HTR-8/SVneo (cell line): ENCODE measurements around the gene KRTAP10-4.
"Not testable (repeated sequence)": the region's sequence is repeated elsewhere in the genome, so short reads cannot be mapped to it uniquely, and the experiment has no call there.

Experiments used
- DNase-seq: peaks from one replicate; pipeline ENCODE4 v3.0.0; 2011; ENCODE audit warnings: low spot score, mixed read lengths; ENCODE audit not compliant: insufficient read length
- FAIRE-seq: peaks from 2 replicates; lab custom pipeline; 2011; peaks lifted over from hg19 to GRCh38; lab: Jason Lieb, UNC

The KRTAP10-4 gene

GRCh38 chr21:44575307-44576024, 1.9 kb downstream of the KRTAP10-4 start:
- no peak for FAIRE-seq
- no peak for DNase-seq

GRCh38 chr21:44576025-44576420, 2.5 kb downstream of the KRTAP10-4 start:
- DNase-seq (no peak), FAIRE-seq (no peak)

DNA sequence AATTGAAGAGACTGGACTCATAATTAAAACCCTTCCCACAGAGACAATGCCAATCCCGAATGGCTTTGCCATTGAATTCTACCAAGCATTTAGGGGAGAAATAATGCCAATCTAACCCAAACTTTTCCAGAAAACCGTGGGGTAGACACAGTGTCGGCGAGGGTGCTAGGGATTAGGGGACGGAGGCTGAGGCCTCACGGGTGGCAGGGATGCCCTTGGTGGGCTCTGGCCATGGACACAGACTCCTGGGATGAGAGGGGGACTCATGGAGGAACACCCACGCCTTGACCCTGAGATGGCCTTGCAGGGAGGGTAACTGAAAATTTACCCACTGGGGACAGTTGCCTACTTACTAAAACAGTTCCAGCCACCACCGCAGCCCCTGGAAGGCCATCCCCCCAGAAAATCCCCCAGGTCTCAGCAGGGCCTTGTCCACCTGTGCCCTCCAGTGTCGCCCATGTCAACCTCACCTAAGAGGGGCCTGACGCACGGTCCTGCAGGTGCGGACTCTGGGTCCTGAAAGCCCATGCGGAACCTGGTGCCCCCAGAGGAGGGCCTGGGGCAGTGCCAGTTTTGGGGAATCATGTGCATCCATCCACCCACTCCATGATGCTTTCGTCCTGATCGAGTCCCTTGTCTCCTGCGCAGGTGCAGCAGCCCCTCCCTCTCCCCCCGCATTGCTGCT, 5.0 kb downstream of the KRTAP10-4 start:
- FAIRE-seq (no peak), DNase-seq (no peak)

DNA sequence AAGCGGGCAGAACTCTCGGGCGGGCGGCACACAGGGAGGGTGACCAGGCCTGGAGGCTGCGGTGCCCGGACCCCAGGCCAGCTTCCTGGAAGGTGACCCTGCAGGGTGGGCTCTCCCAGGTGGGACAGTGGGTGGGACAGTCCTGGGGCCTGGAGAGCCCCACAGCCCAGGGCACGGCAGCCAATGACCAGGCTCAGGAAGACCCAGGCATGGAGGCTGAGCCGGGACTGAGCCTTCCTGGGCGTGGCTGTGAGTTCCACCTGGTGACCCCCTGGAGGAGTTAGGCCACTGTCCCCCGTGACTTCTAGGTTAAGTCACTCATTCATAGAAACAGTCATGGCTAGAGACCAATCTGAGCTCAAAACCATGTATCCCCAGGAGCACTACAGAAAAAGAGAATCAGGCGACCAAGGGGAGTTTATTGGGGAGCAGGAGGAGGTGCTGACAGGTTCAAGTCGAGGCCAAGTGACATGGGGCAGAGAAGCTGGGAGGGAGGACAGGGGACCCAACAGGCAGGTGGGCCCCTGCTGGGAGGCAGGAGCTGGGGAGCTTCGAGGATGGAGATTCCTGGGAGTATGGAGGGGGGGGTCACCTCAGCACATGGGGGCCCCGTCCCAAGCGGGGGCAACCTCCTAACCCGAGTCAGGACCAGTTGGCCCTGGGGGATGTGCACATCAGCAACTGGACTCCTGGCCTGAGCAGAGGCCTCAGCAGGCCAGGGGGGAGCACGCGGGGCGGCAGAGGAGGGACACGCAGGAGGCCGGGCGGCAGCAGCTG, 5.7 kb downstream of the KRTAP10-4 start:
- no peak for DNase-seq
- no peak for FAIRE-seq

GRCh38 chr21:44579833-44580144, 6.3 kb downstream of the KRTAP10-4 start:
- DNase-seq (no peak), FAIRE-seq (no peak)

- not testable (repeated sequence) for FAIRE-seq
Observed at GRCh38 chr21:44580231-44580821, 6.8 kb downstream of the KRTAP10-4 start, which contains the start of gene KRTAP10-5. TSS of gene KRTAP10-5 (minus strand) at chr21:44580604. CDS start at chr21:44580578, 26 bp downstream.

DNA sequence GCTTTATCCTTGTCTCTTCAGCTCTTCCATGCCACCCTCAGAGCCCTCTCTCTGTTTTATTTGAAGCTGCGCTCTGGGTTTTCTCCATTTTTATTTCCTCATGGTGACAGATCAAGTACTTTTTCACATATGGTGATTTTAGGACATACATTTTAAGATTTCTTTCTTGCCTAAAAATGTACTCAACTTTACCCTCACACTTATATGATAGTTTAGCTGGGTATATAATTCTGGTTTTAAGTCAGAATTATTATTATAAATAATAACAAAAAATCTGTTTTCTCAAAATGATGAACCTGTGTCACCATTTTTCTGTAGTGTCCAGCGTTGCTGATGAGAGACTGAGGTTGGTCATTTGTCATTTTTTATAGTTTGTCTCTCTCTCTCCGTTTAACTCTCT, 7.6 kb downstream of the KRTAP10-4 start:
- DNase-seq = no peak
- no peak for FAIRE-seq

More at GRCh38 chr21:44580231-44580821, 6.8 kb downstream of the KRTAP10-4 start, which contains the start of gene KRTAP10-5:
- not testable (repeated sequence) for DNase-seq

DNA sequence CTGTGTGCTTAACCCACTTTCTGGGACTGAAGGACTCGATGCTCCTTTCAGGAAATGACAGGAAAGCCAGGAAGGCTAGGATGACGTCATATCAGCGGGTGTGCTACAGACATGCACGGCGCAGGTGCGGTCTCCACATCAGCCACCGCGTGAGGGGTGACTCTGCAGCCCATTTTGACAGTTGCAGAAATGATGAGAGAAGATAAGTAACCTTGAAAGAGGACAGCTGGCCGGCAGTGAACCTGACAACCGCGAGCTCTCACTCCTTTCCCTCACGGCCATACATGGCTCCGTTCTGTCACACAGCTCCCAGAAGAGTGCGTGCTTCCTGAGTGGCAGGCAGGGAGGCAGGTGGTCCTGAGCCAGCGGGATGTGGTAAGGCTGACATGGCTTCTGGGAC, 8.5 kb downstream of the KRTAP10-4 start:
- no peak for FAIRE-seq
- DNase-seq = no peak

GRCh38 chr21:44583089-44583799, 9.7 kb downstream of the KRTAP10-4 start:
- FAIRE-seq (no peak), DNase-seq (no peak)

DNA sequence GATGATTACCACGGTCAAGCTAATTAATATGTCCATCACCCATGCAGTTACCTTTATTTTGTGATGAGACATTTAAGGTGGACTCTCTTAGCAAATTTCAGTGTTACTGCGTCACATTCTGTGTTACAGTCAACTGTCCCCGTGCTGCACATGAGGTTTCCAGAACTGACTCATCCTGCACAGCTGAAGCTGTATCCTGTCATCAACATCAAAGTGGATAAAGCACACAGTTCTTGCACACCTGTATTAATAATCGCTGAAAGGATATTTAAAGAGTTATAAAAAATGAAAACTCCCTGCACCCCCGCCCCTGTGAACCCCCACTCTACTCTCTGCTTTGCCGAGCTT, 10.2 kb downstream of the KRTAP10-4 start:
- FAIRE-seq (no peak), DNase-seq (no peak)

GRCh38 chr21:44585892-44586291, 12.4 kb downstream of the KRTAP10-4 start:
- DNase-seq (no peak), FAIRE-seq (no peak)

DNA sequence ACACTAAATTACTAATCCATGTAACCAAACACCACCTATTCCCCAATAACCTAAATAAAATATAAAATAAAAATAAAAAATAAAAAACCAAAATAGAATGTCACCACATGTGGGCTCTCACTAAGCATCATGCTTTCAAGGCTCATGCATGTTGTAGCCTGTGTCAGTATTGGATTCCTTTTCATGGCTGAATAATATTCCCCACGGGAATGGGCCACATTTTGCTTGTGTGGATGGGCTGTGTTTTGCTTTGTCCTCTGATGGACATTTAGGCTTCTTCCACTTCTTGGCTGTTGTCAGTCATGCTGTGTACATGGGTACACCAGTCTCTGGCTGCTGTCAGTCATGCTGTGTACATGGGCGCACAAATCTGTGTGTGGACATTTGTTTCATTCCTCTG, 15.6 kb downstream of the KRTAP10-4 start:
- no peak for FAIRE-seq
- DNase-seq = no peak

DNA sequence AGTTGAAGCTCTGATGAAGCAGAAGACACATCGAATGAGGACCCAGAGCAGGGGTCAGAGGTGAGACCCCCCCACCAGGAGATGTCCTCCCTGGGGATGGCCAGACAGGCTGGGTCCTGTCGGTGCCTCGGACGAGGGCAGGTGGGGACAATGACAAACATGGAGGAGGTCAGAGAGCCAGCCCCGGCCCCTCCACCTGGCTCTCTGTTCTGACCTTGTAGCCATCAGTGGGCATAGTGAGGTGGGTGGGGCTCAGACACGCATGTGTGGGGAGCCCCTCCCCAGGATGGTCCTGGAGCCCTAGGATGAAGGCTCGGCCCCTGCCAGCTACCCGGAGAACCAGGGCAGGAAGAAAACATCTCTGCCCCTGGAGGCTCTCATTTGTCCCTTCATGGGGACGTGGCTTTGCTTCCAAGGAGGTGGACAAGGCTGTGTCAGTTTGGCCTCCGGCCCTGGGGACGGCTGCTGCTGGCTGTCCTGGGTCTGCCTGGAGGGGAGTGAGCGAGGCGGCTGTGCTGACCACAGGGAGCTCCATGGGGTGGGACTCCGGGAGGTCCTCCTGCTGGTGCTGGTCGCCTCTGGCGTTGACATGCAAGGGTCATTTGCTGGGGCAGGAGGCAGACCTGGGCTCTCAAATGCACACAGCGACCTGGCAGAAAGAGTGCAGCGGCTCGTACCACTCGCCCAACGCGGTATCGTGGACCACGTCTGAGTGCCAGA, 16.2 kb downstream of the KRTAP10-4 start:
- FAIRE-seq (no peak), DNase-seq (no peak)

- FAIRE-seq = no peak
- no peak for DNase-seq
Observed at GRCh38 chr21:44590311-44590721, 16.8 kb downstream of the KRTAP10-4 start.

DNA sequence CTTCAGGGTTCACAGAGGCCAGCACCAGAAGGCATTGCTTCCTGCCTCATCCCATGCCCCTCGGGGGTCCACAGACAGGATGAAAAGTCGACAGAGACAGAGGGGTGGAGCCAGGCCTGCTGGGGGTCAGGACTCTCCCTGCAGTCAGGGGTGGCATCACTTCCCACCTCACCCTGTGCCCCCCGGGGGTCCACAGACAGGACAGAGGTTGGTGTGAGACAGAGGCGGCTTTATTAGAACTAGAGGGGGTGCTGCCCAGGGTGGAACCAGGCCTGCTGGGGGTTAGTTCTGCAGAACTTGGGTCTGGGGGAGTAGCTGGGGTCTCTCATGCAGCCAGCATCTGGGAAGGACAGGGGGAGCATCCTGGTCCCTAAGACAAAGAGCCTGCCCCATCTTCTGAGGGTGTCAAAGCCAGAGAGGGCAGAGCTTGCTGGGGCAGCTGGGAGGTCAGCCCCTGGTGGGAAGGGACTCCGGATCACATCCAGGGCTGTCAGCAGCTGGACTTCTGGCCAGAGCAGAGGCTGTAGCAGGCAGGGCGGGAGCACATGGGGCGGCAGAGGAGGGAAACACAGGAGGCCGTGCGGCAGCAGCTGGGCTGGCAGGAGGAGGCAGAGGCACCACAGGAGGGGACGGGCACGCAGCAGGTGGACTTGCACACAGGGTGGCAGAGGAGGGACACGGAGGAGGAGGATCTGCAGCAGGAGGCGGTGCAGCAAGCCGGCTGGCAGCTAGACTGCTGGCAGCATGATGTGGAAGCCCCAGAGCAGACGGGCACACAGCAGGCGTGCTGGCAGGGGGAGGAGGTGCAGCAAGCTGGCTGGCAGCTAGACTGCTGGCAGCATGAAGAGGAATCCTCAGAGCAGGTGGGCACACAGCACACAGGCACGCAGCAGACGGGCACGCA, 17.6 kb downstream of the KRTAP10-4 start:
- not testable (repeated sequence) for FAIRE-seq, DNase-seq

GRCh38 chr21:44591801-44592130, 18.2 kb downstream of the KRTAP10-4 start:
- not testable (repeated sequence) for FAIRE-seq, DNase-seq

DNA sequence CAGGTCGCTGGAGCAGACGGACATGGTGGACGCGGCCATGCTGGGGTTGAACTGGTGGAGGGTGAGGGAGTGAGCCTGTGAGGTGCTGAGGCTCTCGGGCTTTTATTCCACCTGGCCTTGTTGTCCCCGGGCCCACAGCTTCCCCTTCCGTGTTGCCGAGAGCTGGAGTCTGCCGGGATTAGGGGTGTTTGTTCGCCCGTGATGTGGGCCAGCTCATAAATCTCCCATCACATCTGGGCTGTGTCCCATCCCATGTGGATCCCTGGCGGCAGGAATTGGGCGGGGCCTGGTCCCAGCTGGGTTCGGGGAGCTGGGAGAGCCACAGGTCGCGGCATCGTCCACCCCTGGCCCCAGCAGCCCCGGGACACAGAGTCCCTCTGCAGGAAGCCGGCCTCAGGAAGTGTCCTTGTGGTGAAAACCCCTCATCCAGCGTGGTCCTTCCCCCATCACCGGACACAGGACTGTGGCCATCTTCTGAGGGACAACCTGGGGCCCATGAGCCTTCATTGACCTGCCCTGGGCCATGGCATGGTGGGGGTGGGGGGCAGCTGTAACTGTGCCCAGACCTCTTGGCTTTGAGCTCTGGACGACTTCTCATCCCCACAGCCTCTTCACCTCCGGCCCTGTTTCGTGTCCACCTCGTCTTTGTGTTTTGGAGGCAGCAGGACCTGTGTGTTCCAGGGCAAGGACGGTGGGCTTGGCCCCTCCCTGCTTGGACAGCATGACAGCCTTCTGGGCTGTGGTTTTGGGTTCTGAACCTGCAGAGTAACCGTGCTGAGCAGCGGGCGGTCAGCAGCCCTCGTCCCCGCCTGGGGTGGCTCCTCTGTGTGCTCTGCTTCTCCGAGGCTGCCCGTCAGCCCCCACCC, 19.1 kb downstream of the KRTAP10-4 start, which contains the start of gene KRTAP10-6:
Gene KRTAP10-6, minus strand, starts transcription at position 60 of the 866 bp plus-strand sequence. Its CDS starts 21 bp downstream, at position 39.
- FAIRE-seq (no peak), DNase-seq (no peak)
